D341Med (cell line): Measurements from ENCODE around the gene FOXO1.

Experiments used
- DNase-seq: peaks from one replicate; pipeline ENCODE4 v3.0.0; 2012; ENCODE audit warnings: low spot score

The FOXO1 gene

DNA sequence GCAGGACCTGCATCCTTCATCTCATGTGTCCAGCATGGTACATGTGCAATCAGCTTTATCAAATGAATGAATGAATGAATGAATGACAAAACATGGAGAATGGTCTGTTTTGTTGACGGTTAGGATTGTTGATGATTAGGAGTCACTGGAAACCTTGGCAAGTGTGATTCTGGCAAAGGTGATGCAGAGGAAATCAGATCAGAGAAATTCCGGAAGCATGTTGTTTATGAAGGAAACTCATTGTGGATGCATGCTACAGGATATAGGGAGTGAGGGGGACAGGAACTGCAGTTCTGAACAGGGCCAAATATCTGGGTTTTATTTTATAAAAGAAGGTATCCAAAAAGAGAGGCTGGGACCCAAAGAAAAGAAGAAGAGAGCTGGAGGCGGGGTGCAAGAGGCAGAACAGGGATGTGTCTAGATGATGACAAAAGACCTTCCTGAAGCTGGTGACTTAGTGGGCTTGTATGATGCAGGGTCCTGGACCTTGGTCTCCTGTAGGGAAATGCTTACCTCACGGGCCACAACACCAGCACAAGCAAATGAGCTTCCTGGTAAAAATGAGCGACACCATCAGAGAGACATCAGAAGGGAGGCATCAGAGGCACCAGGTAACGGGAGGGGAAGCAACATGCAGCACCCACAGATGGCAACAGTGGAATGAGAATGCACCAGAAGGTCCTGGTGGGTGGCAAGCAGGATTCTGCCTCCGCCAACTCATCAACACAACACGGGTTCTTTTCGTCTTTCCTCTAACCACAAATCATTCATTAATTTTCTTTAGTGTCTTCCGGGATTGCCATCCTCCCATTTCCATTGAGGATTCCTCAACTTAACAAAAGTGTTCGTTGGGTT, 159.6 kb downstream of the FOXO1 start:
- no peak for DNase-seq
